Right kidney (tissue), 1 donor: Measurements from ENCODE around the gene CNIH1.
"Not testable (repeated sequence)": the region's sequence is repeated elsewhere in the genome, so short reads cannot be mapped to it uniquely, and the experiment has no call there.

Experiments
- DNase-seq: peaks from one replicate; pipeline ENCODE4 v3.0.0-alpha.2; 2016

The CNIH1 gene

GRCh38 chr14:54471641-54472040 is 30.5 kb upstream of the CNIH1 start:
- DNase-seq = no peak

- DNase-seq = no peak
These were observed 29.5 kb upstream of the CNIH1 start for GRCh38 chr14:54470701-54471100.

DNA sequence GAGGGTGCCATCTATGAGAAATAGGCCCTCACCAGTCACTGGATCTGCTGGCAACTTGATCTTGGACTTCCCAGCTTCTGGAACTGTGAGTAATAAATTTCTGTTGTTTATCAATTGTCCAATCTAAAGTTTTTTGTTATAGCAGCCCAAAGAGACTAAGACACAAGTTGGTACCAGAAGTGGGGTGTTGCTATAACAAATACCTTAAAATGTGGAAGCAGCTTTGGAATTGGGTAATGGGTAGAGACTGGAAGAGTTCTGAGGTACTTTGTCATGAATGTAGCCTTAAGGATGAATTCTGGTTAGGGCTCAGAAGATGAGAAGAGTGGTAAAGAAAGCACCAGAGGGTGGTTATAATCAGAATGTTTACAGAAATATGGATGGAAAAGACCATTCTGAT is 26.1 kb upstream of the CNIH1 start:
- DNase-seq = no peak

GRCh38 chr14:54465654-54466053 is 24.5 kb upstream of the CNIH1 start:
- DNase-seq = no peak

GRCh38 chr14:54462048-54462447 is 20.9 kb upstream of the CNIH1 start:
- no peak for DNase-seq

DNA sequence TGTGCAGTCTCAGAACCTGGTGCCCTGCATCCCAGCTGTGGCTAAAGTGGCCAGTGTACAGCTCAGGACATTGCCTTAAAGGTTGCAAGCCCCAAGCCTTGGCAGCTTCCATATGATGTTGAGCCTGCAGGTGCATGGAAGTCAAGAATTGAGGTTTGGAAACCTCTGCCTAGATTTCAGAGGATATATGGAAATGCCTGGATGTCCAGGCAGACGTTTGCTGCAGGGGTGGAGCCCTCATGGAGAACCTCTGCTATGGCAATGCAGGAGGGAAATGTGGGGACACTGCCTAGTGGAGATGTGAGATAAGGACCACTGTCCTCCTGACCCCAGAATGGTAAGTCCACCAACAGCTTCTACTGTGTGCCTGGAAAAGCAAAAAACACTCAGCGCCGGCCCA is 17.9 kb upstream of the CNIH1 start:
- DNase-seq = no peak

GRCh38 chr14:54458536-54458935 is 17.4 kb upstream of the CNIH1 start:
- DNase-seq = not testable (repeated sequence)

DNA sequence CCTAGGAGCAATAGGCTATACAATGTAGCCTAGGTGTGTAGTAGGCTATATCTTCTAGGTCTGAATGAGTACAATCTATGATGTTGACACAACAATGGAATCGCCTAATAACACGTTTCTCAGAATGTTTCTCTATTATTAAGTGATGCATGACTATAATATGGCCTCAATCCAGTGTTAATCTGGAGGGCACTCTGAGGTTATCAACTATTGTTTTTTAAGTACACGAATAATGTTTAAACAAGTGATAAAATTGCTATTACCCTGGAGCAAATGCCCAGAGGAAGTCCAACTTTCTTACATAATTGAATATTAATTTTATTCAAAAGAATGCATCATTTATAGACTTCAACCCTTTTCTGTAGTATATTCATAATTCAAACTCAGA is 16.4 kb upstream of the CNIH1 start:
- DNase-seq = no peak

DNA sequence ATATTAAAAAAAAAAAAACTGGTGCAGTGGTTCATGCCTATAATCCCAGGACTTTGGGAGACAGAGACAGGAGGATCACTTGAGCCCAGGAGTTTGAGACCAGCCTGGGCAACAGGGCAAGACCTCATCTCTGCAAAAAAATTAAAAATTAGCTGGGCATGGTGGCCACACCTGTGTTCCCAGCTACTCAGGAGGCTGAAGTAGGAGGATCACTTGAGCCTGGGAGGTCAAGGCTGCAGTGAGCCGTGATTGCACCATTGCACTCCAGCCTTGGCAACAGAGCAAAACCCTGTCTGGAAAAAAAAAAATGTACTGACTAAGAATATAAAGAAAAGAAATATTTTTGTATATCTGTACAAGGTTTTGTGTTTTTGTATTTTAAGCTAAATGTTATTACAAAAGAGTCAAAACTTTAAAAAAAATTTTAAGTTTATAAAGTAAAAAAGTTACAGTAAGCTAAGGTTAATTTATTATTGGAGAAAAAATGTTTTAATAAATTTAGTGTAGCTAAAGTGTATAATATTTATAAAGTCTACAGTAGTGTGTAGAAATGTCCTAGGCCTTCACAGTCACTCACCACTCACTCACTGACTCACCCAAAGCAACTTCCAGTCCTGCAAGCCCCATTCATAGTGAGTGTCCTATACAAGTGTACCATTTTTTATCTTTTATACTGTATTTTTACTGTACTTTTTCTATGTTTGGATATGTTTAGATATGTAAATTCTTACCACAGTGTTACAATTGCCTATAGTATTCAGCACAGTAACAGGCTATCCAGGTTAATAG is 15.8 kb upstream of the CNIH1 start:
- DNase-seq = not testable (repeated sequence)

DNA sequence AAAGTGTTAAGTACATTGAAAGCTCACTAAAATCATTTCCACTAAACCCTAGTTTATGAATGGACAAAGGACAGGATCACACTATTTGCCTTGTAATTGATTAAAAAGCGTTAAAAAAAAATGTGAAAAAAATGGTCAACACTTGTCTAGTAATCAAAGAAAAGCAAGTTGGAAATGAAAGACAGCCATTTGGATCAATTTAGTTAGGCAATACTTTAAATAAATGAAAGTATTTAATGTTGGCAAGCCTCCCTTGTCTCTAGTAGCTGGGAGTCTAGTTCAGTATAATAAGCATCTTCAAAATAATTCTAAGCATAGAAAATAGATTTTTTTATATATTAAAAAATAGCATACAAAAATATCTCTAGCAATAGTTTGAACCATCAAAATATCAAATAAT is 14.2 kb upstream of the CNIH1 start:
- no peak for DNase-seq

GRCh38 chr14:54453990-54454389 is 12.8 kb upstream of the CNIH1 start:
- DNase-seq = not testable (repeated sequence)

- no peak for DNase-seq
These were observed 12.1 kb upstream of the CNIH1 start for GRCh38 chr14:54453252-54453651.

DNA sequence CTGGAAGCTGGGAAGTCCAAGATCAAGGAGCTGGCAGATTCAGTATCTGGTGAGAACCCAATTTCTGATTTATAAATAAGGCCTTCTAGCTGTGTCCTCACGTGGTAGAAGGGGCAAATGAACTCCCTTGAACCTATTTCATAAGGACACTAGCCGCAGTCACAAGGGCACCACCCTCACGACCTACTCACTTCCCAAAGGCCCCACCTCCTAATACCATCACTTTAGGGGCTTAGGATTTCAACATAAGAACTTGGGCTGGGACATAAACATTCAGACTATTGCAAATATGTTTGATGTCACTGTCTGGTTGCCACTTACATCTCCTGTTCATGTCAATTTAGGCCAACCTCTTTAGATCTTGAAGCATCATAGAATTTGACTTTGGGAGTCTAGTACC is 10.8 kb upstream of the CNIH1 start:
- no peak for DNase-seq

DNA sequence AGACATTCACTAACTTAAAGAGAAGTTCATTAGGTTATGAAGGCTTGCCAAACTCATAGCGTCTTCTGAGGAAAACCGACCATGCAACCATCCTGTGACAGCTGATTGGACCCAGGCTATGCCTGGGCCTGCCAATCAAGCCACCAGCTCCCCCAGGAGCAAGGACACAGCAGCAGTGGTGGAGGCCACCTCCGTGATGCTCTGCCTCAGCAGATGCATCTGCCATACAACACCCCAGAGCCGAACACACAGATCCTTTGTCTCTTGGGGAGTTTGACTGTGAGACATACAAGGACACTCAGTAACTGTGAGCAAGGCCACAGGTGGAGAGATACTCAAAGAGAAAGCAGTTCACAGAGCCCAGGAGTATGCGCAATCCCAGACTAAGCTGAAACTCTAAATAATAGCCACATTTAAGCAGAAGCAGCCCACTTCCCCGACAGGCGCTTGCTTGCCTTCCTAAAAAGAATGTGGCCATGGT is 10.0 kb upstream of the CNIH1 start:
- DNase-seq = no peak

DNA sequence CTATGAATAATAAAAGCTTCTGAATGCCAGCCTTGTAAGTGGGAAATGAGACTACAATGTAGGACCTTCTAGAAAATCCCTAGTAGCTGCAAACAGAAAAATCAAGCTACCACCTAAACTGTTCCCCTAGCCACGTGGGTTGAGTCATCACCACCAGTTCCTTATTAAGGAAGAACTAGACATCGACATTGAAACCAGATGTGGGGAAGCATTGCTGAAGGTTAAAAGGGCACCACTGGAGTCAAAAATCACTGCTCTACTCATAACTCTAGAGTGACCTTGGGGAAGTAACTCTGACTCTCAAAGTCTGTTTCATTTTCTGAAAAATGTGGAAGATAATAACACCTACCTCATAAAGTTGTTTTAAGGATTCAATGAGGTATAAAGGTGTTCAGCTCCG is 9.4 kb upstream of the CNIH1 start:
- no peak for DNase-seq

GRCh38 chr14:54447231-54447692 is 6.1 kb upstream of the CNIH1 start:
- DNase-seq = no peak

GRCh38 chr14:54446161-54446693 is 5.1 kb upstream of the CNIH1 start:
- DNase-seq = peak; percentile 62

DNA sequence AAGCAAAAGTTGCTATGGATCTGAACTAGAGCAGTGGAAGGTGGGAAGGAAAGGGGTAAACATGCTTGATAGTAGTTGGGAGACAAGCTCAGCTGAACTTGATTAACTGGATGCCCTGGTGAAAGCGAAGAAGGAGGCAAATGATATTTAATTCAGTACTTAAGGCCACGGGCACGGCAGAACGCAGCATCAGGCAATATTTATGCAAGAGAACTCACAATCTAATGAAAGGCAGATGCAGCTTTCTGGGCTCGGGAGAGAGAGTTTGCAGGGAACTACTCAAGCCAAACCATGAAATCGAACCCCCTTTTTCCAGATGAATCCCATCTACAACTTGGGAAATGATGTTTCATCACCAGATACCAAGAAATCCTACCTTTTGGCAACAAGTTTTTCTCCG is 3.5 kb upstream of the CNIH1 start:
- no peak for DNase-seq

DNA sequence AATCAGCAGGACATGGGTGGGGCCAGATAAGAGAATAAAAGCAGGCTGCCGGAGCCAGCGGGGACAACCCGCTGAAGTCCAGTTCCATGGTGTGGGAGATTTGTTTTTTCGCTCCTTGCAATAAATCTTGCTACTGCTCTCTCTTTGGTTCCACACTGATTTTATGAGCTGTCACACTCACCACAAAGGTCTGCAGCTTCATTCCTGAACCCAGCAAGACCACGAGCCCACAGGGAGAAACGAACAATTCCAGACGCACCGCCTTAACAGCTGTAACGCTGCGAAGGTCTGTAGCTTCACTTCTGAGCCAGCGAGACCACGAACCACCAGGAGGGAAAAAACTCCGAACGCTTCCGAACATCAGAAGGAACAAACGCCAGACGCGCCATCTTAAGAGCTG is 2.8 kb upstream of the CNIH1 start:
- peak; percentile 38 for DNase-seq

DNA sequence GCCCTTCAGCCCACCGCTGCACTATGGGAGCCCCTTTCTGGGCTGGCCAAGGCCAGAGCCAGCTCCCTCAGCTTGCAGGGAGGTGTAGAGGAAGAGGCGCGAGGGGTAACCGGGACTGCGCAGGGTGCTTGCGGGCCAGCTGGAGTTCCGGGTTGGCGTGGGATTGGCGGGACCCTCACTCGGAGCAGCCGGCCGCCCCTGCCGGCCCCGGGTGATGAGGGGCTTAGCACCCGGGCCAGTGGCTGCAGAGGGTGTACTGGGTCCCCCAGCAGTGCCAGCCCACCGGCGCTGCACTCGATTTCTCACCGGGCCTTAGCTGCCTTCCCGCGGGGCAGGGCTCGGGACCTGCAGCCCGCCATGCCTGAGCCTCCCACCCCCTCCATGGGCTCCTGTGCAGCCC is 1.8 kb upstream of the CNIH1 start:
- not testable (repeated sequence) for DNase-seq

DNA sequence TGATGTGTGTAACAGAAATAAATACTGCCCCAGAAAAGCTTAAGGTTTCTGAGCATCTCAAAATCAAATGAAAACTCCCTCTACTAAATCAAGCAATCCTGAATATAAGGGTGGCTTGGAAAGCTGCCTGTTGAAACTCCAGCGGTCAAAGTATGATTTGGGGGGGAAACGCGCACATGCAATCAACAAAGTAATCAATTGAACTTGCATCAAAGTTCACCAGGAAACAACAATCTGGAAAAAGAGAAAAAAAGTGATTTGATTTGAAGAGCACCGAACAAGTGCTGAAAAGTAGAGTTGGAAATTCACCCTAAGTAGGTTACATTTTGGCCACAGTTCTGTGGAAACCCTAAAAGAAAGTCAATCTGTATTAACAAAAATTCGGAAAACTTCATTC is 700 bp downstream of the CNIH1 start:
- no peak for DNase-seq

DNA sequence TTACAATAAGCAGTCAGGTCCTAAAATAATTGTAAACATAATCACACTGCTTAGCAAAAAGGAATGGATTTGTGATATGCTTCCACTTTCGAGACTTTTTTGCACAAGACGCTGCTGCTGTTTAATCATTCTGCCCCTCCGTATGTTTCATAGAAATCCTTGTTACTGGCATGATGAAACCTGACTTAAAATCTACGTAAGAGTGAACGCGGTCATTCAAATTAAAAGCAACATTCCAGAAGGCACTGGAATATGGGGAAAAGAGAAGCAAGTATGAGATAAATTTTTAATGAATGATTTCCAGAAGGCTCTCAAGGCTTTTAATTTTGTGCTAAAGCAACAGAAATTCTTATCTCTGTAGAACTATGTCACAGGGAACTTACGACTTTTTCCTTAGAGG is 1.1 kb downstream of the CNIH1 start:
- no peak for DNase-seq

GRCh38 chr14:54438703-54439102 is 2.5 kb downstream of the CNIH1 start:
- DNase-seq = no peak

DNA sequence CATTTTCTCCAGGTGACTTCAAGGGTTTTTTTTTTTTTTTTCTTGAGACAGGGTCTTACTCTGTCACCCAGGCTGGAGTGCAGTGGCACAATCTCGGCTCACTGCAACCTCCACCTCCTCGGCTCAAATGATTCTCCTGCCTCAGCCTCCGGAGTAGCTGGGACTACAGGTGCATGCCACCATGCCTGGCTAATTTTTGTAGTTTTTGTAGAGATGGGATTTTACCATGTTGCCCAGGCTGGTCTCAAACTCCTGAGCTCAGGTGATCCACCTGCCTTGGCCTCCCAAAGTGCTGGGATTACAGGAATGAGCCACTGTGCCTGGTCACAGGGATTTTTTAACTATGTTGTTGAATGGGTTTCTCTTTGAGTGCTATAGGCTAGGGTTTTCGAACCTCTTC is 3.2 kb downstream of the CNIH1 start:
- not testable (repeated sequence) for DNase-seq
